Right lobe of liver (tissue), 4 donors: ENCODE data around the gene BCKDHA.

ENCODE experiments used
- CTCF ChIP-seq, 4 donors: fragments of 200-600 bp in 3 of 4; fragments of 450-650 bp in 1 of 4; IDR thresholded peaks; one replicate each; pipeline versions ENCODE4 v1.5.1 to v1.8.0; 2016 to 2022; ENCODE audit warnings: antibody characterized with exemption in 4 of 4, mild to moderate bottlenecking in 2 of 4
- POLR2A ChIP-seq: fragments of 450-650 bp; IDR thresholded peaks from one replicate; pipeline ENCODE4 v1.6.1; 2017; ENCODE audit warnings: antibody characterized with exemption, mild to moderate bottlenecking
- donor health status: DM: no; HTN: no; CAD: no.
- donor health status: DM: no; HTN: no; CAD: no.
- donor health status: DM: no; HTN: yes; CAD: no.

- no peak for TF ChIP-seq CTCF (IDR thresholded peaks at IDR 0.05)
- TF ChIP-seq POLR2A, result no peak
These were observed 416 bp downstream of the BCKDHA start for GRCh38 chr19:41398050-41398418.
